Central memory CD8-positive, alpha-beta T cell (primary cell): ENCODE data around the gene SLC12A2.

Source experiments
- ATAC-seq: fragments of 150-1000 bp; cut with Tn5 transposase; replicated peaks from 2 replicates; pipeline ENCODE4 v1.10.0; 2022; ENCODE audit warnings: mild to moderate bottlenecking, moderate FRiP score, moderate number of reproducible peaks; ENCODE audit not compliant: poor library complexity, severe bottlenecking; ENCODE audit errors: extremely low read depth
- DNase-seq, 2 donors: peaks; one replicate each; pipeline ENCODE4 v3.0.0; 2021; ENCODE audit warnings: low spot score in 2 of 2
- H3K27ac Mint-ChIP-seq: one replicate; pipeline ENCODE4 v1.8.0; 2022; ENCODE audit warnings: low read depth, mild to moderate bottlenecking, moderate library complexity, mixed read lengths
- H3K27me3 Mint-ChIP-seq: one replicate; pipeline ENCODE4 v1.8.0; 2022; ENCODE audit warnings: mixed read lengths
- H3K36me3 Mint-ChIP-seq: one replicate; pipeline ENCODE4 v1.8.0; 2022; ENCODE audit warnings: mild to moderate bottlenecking, moderate library complexity, mixed read lengths; ENCODE audit not compliant: insufficient read depth
- H3K4me1 Mint-ChIP-seq: one replicate; pipeline ENCODE4 v1.8.0; 2022; ENCODE audit warnings: mixed read lengths
- H3K4me3 Mint-ChIP-seq: one replicate; pipeline ENCODE4 v1.8.0; 2022; ENCODE audit warnings: mild to moderate bottlenecking, moderate library complexity, mixed read lengths
- H3K9me3 Mint-ChIP-seq: one replicate; pipeline ENCODE4 v1.8.0; 2022; ENCODE audit warnings: mixed read lengths

SLC12A2 gene

GRCh38 chr5:128083033-128083810, at the start of gene SLC12A2:
TSS of gene SLC12A2 (plus strand) at chr5:128083766. CDS start at chr5:128083955, 189 bp downstream.
- H3K27me3 Mint-ChIP-seq, result no peaks in the 10 kb centered on the region
- DNase-seq (peak; percentile 86 to 91), ATAC-seq (peak; percentile 73)
- H3K4me1 Mint-ChIP-seq, result peaks cover 68% of the 10 kb centered on the region
- peak within 1 kb of the TSS; percentile 90 for H3K27ac Mint-ChIP-seq
- peaks cover 22% of the 10 kb centered on the region for H3K36me3 Mint-ChIP-seq
- no peaks in the 10 kb centered on the region for H3K9me3 Mint-ChIP-seq
- H3K4me3 Mint-ChIP-seq, result peak within 1 kb of the TSS; percentile 84

- no peak for DNase-seq
- peaks cover 5% of the 10 kb centered on the region for H3K36me3 Mint-ChIP-seq
These were observed 47.9 kb upstream of the SLC12A2 start for GRCh38 chr5:128035689-128036088.

GRCh38 chr5:128036950-128037349, 46.6 kb upstream of the SLC12A2 start:
- DNase-seq (no peak), ATAC-seq (no peak)
- Mint-ChIP-seq H3K4me3 (no peak overlapping the region), H3K9me3 (no peaks in the 10 kb centered on the region), H3K4me1 (peaks cover 7% of the 10 kb centered on the region), H3K27me3 (no peaks in the 10 kb centered on the region), H3K36me3 (peaks cover 3% of the 10 kb centered on the region), H3K27ac (no peak overlapping the region)

More at GRCh38 chr5:128035689-128036088, 47.9 kb upstream of the SLC12A2 start:
- no peak overlapping the region for H3K4me3 Mint-ChIP-seq
- peaks cover 7% of the 10 kb centered on the region for H3K4me1 Mint-ChIP-seq
- no peaks in the 10 kb centered on the region for H3K27me3 Mint-ChIP-seq
- no peaks in the 10 kb centered on the region for H3K9me3 Mint-ChIP-seq
- ATAC-seq, result no peak
- no peak overlapping the region for H3K27ac Mint-ChIP-seq

- H3K4me1 Mint-ChIP-seq, result peaks cover 8% of the 10 kb centered on the region
- no peak for ATAC-seq
- H3K4me3 Mint-ChIP-seq, result no peak overlapping the region
These were observed 44.9 kb upstream of the SLC12A2 start for GRCh38 chr5:128038643-128039042.

GRCh38 chr5:128040927-128041326, 42.6 kb upstream of the SLC12A2 start:
- Mint-ChIP-seq H3K27ac (no peak overlapping the region), H3K36me3 (no peaks in the 10 kb centered on the region), H3K4me1 (peaks cover 7% of the 10 kb centered on the region), H3K4me3 (no peak overlapping the region), H3K27me3 (no peaks in the 10 kb centered on the region), H3K9me3 (no peaks in the 10 kb centered on the region)
- no peak for ATAC-seq
- no peak for DNase-seq

More at GRCh38 chr5:128038643-128039042, 44.9 kb upstream of the SLC12A2 start:
- H3K36me3 Mint-ChIP-seq, result peaks cover 3% of the 10 kb centered on the region
- no peaks in the 10 kb centered on the region for H3K27me3 Mint-ChIP-seq
- no peak for DNase-seq
- H3K9me3 Mint-ChIP-seq, result no peaks in the 10 kb centered on the region
- no peak overlapping the region for H3K27ac Mint-ChIP-seq

GRCh38 chr5:128052780-128053179, 30.8 kb upstream of the SLC12A2 start:
- DNase-seq (no peak), ATAC-seq (no peak)
- H3K27ac Mint-ChIP-seq, result no peak overlapping the region
- H3K4me1 Mint-ChIP-seq, result peaks cover 23% of the 10 kb centered on the region
- peaks cover 6% of the 10 kb centered on the region for H3K9me3 Mint-ChIP-seq
- H3K27me3 Mint-ChIP-seq, result no peaks in the 10 kb centered on the region
- H3K4me3 Mint-ChIP-seq, result no peak overlapping the region
- H3K36me3 Mint-ChIP-seq, result peaks cover 5% of the 10 kb centered on the region

GRCh38 chr5:128053291-128053954, 30.1 kb upstream of the SLC12A2 start:
- DNase-seq (no peak), ATAC-seq (no peak)
- Mint-ChIP-seq H3K9me3 (peaks cover 6% of the 10 kb centered on the region), H3K27me3 (no peaks in the 10 kb centered on the region), H3K4me3 (no peak overlapping the region), H3K36me3 (peaks cover 8% of the 10 kb centered on the region), H3K27ac (no peak overlapping the region), H3K4me1 (peaks cover 17% of the 10 kb centered on the region)

GRCh38 chr5:128060644-128061385, 22.8 kb upstream of the SLC12A2 start:
- DNase-seq (no peak), ATAC-seq (no peak)
- Mint-ChIP-seq H3K4me3 (no peak overlapping the region), H3K9me3 (no peaks in the 10 kb centered on the region), H3K27ac (no peak overlapping the region), H3K27me3 (no peaks in the 10 kb centered on the region), H3K36me3 (peaks cover 10% of the 10 kb centered on the region), H3K4me1 (peaks cover 7% of the 10 kb centered on the region)

- Mint-ChIP-seq H3K9me3 (no peaks in the 10 kb centered on the region), H3K4me1 (peaks cover 7% of the 10 kb centered on the region), H3K27me3 (no peaks in the 10 kb centered on the region), H3K36me3 (peaks cover 8% of the 10 kb centered on the region), H3K4me3 (no peak overlapping the region), H3K27ac (no peak overlapping the region)
- ATAC-seq, result no peak
- DNase-seq, result no peak
These were observed 21.3 kb upstream of the SLC12A2 start for GRCh38 chr5:128062172-128062746.

GRCh38 chr5:128074171-128074570, 9.4 kb upstream of the SLC12A2 start:
- DNase-seq (no peak), ATAC-seq (no peak)
- peaks cover 20% of the 10 kb centered on the region for H3K4me1 Mint-ChIP-seq
- peaks cover 2% of the 10 kb centered on the region for H3K36me3 Mint-ChIP-seq
- H3K9me3 Mint-ChIP-seq, result no peaks in the 10 kb centered on the region
- no peaks in the 10 kb centered on the region for H3K27me3 Mint-ChIP-seq
- no peak overlapping the region for H3K4me3 Mint-ChIP-seq
- no peak overlapping the region for H3K27ac Mint-ChIP-seq

- Mint-ChIP-seq H3K9me3 (no peaks in the 10 kb centered on the region), H3K27ac (no peak overlapping the region), H3K4me3 (no peak overlapping the region), H3K27me3 (no peaks in the 10 kb centered on the region), H3K4me1 (peaks cover 26% of the 10 kb centered on the region), H3K36me3 (peaks cover 2% of the 10 kb centered on the region)
- DNase-seq, result no peak
- no peak for ATAC-seq
These were observed 8.6 kb upstream of the SLC12A2 start for GRCh38 chr5:128074953-128075352.

- Mint-ChIP-seq H3K36me3 (peaks cover 7% of the 10 kb centered on the region), H3K27ac (no peak overlapping the region), H3K9me3 (no peaks in the 10 kb centered on the region), H3K27me3 (no peaks in the 10 kb centered on the region), H3K4me1 (peaks cover 48% of the 10 kb centered on the region), H3K4me3 (no peak overlapping the region)
- no peak for DNase-seq
- ATAC-seq, result no peak
These were observed 6.0 kb upstream of the SLC12A2 start for GRCh38 chr5:128077526-128077925.
